Neutrophil (primary cell): ENCODE measurements around the gene MAGEB3.

ENCODE experiments used
- H3K27ac ChIP-seq: fragments of 200-600 bp; sonication (generic); 2 replicates; pipeline ENCODE4 v1.5.1; 2016; ENCODE audit warnings: mild to moderate bottlenecking, moderate library complexity
- H3K27me3 ChIP-seq: fragments of 200-600 bp; sonication (generic); 2 replicates; pipeline ENCODE4 v1.6.0; 2016; ENCODE audit warnings: mild to moderate bottlenecking
- H3K36me3 ChIP-seq: fragments of 200-600 bp; sonication (generic); 2 replicates; pipeline ENCODE4 v1.5.1; 2017
- H3K4me1 ChIP-seq, 2 experiments: fragments of 200-600 bp in 1 of 2; sonication (generic) in 1 of 2; 1 replicate in 1 of 2; 2 replicates in 1 of 2; pipeline versions ENCODE4 v1.5.1 to v1.6.1; 2013 to 2016; ENCODE audit warnings: low read depth in 1 of 2, low read length in 1 of 2, mild to moderate bottlenecking in 1 of 2, moderate library complexity in 1 of 2; ENCODE audit not compliant: control insufficient read depth in 1 of 2, insufficient read depth in 1 of 2
- H3K4me3 ChIP-seq, 2 experiments: fragments of 200-600 bp in 1 of 2; sonication (generic) in 1 of 2; 1 replicate in 1 of 2; 2 replicates in 1 of 2; pipeline ENCODE4 v1.5.1; 2013 to 2016; ENCODE audit warnings: low read depth in 1 of 2, low read length in 1 of 2, mild to moderate bottlenecking in 1 of 2, moderate library complexity in 1 of 2
- H3K9me3 ChIP-seq: fragments of 200-600 bp; sonication (generic); 2 replicates; pipeline ENCODE4 v1.5.1; 2016
- CTCF ChIP-seq: fragments of 200-600 bp; sonication (generic); IDR thresholded peaks from 2 replicates; pipeline ENCODE4 v1.5.1; 2016; ENCODE audit warnings: antibody characterized with exemption

MAGEB3 gene

GRCh38 chrX:30280428-30280827 lies 50.0 kb downstream of the MAGEB3 start:
- Histone ChIP-seq H3K4me3 (no peak overlapping the region), H3K27me3 (no peaks in the 10 kb centered on the region), H3K36me3 (no peaks in the 10 kb centered on the region), H3K27ac (no peak overlapping the region), H3K4me1 (no peaks in the 10 kb centered on the region), H3K9me3 (no peaks in the 10 kb centered on the region)
- TF ChIP-seq CTCF = no peak

GRCh38 chrX:30282527-30282926 lies 52.1 kb downstream of the MAGEB3 start:
- TF ChIP-seq CTCF = no peak

GRCh38 chrX:30283456-30284200 lies 53.2 kb downstream of the MAGEB3 start:
- no peaks in the 10 kb centered on the region for H3K9me3 ChIP-seq
- no peak overlapping the region for H3K27ac ChIP-seq
- no peaks in the 10 kb centered on the region for H3K36me3 ChIP-seq
- H3K4me1 ChIP-seq = no peaks in the 10 kb centered on the region
- H3K27me3 ChIP-seq = no peaks in the 10 kb centered on the region
- no peak for TF ChIP-seq CTCF
- H3K4me3 ChIP-seq = no peak overlapping the region

More at GRCh38 chrX:30282527-30282926, 52.1 kb downstream of the MAGEB3 start:
- no peaks in the 10 kb centered on the region for H3K27me3 ChIP-seq
- no peaks in the 10 kb centered on the region for H3K4me1 ChIP-seq
- no peaks in the 10 kb centered on the region for H3K36me3 ChIP-seq
- no peaks in the 10 kb centered on the region for H3K9me3 ChIP-seq
- H3K4me3 ChIP-seq = no peak overlapping the region
- H3K27ac ChIP-seq = no peak overlapping the region
